GM19035 (cell line): ENCODE data around the gene NEDD8.
A peak's percentile ranks its signal among the peaks of the same experiment; 100 is the strongest.
"Not testable (repeated sequence)": the region's sequence is repeated elsewhere in the genome, so short reads cannot be mapped to it uniquely, and the experiment has no call there.

Experiments used
- ATAC-seq: cut with Tn5 transposase; IDR thresholded peaks from one replicate; pipeline ENCODE4 v1.9.1; 2021; ENCODE audit not compliant: unreplicated experiment

NEDD8 gene

GRCh38 chr14:24249230-24250021 lies 17.3 kb upstream of the NEDD8 start:
- no peak for ATAC-seq

DNA sequence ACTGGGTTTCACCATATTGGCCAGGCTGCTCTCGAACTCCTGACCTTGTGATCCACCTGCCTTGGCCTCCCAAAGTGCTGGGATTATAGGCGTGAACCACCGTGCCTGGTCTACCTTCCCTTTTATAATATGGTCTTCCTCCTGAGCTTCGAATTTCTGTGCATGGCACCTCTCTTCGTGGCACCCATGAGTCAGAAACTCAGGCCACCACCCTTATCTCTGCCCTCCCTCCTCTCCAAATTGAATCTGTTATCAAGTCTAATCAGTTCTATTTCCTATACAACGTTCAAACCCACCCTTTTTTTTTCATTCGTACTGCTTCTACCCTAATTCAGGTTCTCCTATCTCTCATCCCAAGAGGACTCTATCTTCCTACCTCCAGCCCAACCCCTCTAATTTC lies 15.3 kb upstream of the NEDD8 start:
- no peak for ATAC-seq

- no peak for ATAC-seq
Observed at GRCh38 chr14:24246765-24247212, 14.6 kb upstream of the NEDD8 start.

DNA sequence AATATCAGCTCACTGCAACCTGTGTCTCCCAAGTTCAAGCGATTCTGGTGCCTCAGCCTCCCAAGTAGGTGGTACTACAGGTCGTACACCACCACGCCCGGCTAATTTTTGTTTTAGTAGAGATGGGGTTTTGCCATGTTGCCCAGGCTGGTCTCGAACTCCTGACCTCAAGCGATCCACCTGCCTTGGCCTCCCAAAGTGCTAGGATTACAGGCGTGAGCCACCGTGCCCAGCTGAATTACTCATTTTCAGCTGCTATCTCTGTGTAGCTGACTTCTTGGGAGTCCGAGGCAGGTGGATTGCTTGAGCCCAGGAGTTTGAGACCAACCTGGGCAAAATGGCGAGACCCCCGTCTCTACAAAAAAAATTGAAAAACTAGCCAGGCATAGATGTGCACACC lies 13.2 kb upstream of the NEDD8 start:
- not testable (repeated sequence) for ATAC-seq

DNA sequence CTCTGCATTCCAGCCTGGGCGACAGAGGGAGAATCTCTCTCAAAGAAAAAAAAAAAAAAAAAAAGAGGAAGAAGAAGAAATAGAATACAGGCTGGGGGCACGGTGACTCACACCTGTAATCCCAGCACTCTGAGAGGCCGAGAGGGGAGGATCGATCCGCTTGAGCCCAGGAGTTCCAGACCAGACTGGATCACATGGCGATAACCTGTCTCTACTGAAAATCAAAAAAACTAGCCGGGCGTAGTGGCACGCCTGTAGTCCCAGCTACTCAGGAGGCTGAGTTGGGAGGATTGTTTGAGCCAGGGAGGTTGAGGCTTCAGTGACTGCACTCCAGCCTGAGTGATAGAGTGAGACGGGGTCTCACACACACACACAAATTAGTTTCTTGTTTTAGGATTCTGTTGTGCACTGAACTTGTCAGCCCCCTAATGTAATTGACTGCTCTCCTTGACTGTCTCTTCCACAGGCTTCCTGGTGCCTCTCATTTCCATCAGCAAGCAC lies 11.2 kb upstream of the NEDD8 start:
- peak; percentile 0 for ATAC-seq

- peak; percentile 76 for ATAC-seq
Observed at GRCh38 chr14:24241829-24242443, 9.8 kb upstream of the NEDD8 start.

DNA sequence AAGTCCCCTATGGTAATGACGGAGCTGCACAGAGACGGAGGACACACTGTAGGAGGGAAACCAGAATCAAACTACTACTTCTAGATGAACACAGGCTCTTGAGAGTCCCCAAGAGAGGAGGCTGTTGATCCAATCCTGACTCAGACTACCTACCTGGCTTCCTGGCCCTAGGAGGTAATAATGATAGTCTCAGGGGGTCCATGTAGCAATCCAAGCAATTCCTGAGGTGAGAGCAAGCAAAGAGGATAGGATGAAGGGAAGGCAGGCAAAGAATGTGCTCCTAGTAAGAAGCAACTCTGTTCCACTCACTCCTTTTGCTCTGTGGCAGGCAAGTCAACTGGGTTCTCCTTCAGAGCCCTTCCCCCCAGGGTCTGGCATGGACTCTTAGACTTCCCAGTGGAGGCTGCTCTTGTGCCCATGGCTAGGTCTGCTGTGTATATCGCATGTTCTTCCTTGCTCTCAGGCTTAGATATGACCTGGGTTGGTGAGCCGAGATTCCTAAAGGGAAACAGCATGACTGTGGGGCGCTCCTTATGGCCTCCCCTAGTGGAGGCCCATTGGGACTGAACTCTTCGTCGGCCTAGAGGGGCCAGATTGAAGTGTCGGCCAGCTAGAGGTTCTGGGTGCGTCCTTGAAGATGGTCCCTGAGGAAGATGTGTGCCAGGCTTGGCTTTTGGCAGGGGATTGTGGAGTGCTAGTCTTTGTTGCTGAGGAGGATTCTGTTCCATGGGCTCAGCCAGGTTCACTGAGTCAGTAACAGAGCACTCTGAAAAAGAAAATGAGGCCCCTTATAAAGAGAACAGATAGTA lies 8.1 kb upstream of the NEDD8 start:
- no peak for ATAC-seq

- no peak for ATAC-seq
Observed at GRCh38 chr14:24238527-24239037, 6.4 kb upstream of the NEDD8 start.

DNA sequence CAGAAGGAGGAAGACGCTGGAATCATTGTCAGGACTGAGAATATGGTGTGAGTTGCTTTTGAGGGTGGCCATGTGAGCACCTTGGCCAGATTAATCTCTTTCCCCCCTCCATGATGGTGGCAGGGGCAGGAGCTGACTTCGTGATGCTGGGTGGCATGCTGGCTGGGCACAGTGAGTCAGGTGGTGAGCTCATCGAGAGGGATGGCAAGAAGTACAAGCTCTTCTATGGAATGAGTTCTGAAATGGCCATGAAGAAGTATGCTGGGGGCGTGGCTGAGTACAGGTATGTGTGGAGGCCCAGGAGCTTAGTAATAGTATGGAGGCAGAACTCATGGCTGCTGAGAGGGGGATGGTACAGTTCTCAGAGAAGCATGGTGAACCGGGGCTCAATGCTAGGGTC lies 6.0 kb upstream of the NEDD8 start:
- ATAC-seq, result no peak

- ATAC-seq, result no peak
Observed at GRCh38 chr14:24237463-24237955, 5.3 kb upstream of the NEDD8 start.

DNA sequence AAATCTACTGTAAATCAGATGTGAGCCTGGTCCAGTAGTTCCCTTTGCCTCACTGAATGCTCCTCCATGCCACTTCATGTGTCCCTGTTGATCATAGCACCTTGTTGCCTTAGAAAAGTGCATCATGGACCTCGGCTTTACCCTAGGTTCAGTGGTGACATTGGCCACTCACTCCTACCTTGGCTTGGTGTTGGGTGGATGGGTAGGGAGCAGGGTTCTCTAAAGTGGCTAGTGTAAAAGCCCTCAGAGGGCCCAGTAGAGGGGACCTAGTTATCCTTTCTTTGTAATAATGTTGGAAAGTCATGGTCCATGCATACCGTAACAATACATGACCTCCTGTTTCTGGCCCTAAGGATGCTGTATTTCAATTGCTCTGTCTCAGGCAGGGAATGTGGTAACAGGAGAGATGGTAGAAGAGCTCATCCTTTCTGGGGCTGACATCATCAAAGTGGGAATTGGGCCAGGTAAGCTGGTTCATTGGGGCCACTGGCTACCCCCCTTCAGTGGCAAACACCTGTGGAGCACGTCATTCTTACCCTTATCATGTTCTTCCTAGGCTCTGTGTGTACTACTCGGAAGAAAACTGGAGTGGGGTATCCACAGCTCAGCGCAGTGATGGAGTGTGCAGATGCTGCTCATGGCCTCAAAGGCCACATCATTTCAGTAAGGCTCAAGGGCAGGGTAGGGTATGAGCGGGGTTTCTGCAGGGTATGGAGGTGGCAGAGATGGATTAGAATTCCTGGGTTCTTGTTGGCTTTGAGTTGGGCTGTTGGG lies 4.7 kb upstream of the NEDD8 start:
- ATAC-seq, result no peak

DNA sequence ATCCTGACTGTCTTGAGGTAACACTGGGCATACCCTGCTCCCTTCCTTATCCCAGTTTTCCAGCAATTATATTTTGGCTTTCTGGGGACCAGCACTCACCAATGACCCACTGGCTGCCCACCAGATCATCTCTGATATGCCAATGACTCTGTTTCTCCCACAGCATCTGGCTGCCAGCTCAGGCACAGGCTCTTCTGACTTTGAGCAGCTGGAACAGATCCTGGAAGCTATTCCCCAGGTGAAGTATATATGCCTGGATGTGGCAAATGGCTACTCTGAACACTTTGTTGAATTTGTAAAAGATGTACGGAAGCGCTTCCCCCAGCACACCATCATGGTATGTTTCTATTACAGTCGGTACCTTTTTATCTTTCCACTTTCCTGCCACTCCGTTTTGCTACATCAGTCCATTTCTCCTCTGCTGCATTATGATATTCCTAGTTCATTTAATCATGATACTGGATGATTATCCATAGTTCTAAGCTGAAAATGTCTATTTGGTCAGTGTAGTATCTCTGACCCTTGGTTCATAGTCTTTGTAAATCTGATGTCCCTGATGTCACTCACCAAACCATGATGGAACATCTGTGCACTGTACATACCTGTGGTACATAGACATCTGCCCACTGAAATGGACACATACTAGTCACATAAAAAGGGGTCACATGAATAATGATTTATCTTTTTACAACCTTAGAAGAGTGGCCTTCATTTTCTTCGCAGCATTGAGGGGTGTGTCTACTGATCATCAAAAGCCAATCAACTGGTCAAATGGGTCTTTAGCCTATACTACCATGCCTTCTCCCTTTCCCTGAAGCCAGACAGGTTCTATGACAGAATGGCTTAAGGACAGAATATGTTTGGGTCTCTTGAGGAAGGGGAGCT lies 3.9 kb upstream of the NEDD8 start:
- no peak for ATAC-seq

DNA sequence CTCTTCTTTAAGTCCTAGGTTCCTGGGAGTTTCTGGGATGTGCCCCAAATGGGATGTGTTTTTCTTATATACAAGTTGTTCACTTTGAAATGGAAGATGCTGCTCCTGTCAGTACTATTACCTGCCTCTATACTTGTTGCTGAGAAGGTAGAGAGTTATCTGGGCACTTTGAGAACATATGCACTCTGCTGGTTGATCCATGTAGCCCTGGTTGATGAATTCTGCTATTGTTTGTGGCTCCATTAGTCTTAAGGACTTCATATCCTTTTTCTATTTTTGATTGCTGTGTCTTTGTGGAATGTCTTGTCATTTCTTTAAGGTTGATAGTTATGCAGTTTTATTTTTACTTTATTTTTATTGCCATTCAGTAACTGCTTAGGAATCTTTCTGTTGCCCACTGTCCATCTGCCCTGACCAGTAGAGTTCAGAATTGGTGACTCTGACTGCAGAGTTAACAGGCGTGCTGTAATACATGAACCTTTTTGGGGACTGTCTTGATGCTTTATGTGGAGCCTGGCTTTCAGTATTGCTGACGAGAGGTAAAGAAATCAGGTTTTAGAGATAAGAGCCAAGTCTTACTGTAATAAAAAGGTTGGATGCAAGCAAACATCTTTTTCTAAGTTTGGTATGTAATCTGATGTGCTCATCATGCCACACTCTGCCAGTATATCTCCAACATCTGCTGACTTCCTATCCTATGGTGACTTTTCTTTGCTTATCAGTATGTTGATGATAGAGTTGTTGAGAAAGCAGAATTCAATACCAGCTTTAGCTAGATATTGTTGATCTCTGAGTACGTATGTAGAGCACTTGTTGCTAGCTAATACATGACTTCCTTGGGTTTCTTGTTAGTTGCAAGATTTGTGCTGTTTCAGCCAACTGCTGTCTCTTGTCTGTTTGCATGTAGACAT lies 2.2 kb upstream of the NEDD8 start:
- no peak for ATAC-seq

DNA sequence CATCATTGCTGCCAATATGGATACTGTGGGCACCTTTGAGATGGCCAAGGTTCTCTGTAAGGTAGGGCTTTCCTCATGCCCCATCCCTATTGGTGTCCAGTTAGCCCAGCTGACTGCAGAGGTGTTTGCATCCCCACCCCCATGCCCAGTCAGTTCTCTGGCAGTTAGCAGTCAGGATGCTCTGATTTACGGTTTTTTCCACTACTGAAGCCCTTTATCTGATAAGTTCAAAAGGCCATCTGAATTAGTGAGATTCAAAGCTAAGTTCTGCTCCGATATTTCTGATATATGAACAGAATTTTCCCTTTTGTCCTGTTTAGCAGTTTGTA lies 1.3 kb upstream of the NEDD8 start:
- no peak for ATAC-seq

- ATAC-seq, result peak; percentile 62
Observed at GRCh38 chr14:24232645-24233537, 724 bp upstream of the NEDD8 start, which contains the start of gene GMPR2. GMPR2 (plus strand) TSS chr14:24232929; CDS start chr14:24233254, 325 bp downstream.

DNA sequence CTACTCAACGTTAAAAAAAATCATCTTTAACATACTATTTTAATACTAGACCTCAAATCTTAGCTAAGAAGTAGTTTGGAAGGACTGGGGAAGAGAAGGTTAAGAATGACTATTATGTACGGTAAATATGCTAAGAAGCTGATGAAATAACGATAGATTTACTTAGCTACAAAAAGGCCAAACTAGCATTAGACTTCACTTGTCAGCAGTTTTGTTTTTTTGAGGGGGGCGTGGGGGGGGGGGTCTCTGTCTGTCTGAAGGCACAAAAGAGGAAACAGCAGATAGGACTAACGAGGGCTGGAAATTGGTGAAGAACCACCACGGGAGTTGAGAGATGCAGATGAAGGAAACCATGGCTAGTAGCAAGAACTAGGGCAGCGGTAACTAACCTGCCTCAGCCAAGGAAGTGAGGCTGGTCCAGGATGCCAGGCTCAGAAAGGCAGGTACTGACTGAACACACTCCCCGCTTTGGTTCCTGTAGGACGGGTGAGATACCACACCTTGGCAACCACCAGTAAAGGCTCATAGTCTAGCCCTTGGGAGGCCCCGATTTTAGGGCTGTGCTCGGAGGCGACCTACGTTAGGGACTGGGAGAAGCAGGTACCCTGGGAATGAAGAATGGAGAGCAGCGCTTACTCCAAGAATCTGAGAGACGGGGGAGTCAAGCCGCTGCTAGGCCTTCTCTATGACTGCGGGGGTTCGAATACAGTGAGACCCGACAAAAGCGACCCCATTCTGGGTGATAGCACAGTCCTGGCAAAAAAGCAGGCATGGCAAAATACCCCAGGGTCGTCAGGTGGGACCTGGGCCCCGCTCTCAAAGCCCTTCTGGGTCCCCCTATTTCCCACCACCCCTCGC lies 675 bp downstream of the NEDD8 start:
- ATAC-seq, result no peak

DNA sequence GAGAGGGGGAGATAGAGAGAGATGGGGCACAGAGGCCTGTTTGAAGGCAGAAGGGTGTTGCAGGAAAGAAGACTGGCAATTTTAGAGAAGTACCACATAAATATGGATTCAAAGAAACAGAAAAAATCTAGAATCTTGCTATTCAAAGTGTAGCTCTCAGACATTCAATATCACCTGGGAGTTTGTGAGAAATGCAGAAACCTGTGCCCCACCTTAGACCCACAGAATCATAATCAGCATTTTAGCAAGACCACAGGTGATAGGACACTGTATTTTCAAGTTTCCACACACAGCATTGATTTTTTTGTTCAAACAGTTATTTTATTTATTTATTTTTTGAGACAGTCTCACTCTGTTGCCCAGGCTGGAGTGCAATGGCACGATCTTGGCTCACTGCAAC lies 3.3 kb downstream of the NEDD8 start:
- ATAC-seq, result no peak
